LNCaP clone FGC (cell line): ENCODE measurements around the gene GPS2.

Source experiments
- DNase-seq: peaks from one replicate; pipeline ENCODE4 v3.0.0-alpha.2; 2011; ENCODE audit warnings: low read depth
- H3K4me3 ChIP-seq: 2 replicates; pipeline ENCODE4 v1.5.1; 2011; ENCODE audit warnings: mild to moderate bottlenecking, low read depth, low read length, control low read depth
- TF ChIP-seq, protein P1 (sequence below): IDR thresholded peaks from 2 replicates; pipeline ENCODE4 v1.5.1; 2012; ENCODE audit warnings: mild to moderate bottlenecking; ENCODE audit not compliant: control insufficient read depth, insufficient read depth; ENCODE audit errors: extremely low read depth

Gene GPS2

GRCh38 chr17:7355573-7355972, 40.4 kb upstream of the GPS2 start:
- no peak for DNase-seq
- TF ChIP-seq, protein P1, sequence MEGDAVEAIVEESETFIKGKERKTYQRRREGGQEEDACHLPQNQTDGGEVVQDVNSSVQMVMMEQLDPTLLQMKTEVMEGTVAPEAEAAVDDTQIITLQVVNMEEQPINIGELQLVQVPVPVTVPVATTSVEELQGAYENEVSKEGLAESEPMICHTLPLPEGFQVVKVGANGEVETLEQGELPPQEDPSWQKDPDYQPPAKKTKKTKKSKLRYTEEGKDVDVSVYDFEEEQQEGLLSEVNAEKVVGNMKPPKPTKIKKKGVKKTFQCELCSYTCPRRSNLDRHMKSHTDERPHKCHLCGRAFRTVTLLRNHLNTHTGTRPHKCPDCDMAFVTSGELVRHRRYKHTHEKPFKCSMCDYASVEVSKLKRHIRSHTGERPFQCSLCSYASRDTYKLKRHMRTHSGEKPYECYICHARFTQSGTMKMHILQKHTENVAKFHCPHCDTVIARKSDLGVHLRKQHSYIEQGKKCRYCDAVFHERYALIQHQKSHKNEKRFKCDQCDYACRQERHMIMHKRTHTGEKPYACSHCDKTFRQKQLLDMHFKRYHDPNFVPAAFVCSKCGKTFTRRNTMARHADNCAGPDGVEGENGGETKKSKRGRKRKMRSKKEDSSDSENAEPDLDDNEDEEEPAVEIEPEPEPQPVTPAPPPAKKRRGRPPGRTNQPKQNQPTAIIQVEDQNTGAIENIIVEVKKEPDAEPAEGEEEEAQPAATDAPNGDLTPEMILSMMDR = no peak
- H3K4me3 ChIP-seq = no peak overlapping the region

- DNase-seq = no peak
- H3K4me3 ChIP-seq = no peak within 1 kb of the TSS
- TF ChIP-seq, protein P1 = no peak
These were observed 39.9 kb upstream of the GPS2 start, which contains the start of gene TMEM95 for GRCh38 chr17:7355053-7355452. TMEM95 (plus strand) TSS chr17:7355156; CDS start chr17:7355205, 49 bp downstream.

- TF ChIP-seq, protein P1 = no peak
These were observed 39.2 kb upstream of the GPS2 start for GRCh38 chr17:7354262-7354843.

DNA sequence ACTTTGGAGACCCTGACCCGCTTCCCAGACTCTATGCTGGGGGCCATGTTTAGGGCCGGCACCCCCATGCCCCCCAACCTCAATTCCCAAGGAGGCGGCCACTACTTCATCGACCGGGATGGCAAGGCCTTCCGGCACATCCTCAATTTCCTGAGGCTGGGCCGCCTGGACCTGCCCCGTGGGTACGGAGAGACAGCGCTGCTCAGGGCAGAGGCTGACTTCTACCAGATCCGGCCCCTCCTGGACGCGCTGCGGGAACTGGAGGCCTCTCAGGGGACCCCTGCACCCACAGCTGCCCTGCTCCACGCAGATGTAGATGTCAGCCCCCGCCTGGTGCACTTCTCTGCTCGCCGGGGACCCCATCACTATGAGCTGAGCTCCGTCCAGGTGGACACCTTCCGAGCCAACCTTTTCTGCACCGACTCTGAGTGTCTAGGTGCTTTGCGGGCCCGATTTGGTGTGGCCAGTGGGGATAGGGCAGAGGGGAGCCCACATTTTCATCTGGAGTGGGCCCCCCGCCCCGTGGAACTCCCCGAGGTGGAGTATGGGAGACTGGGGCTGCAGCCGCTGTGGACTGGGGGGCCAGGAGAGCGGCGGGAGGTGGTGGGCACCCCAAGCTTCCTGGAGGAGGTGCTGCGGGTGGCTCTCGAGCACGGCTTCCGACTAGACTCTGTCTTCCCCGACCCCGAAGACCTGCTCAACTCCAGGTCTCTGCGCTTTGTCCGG, 37.9 kb upstream of the GPS2 start:
- TF ChIP-seq, protein P1 = no peak
- peak overlapping the region; percentile 65 for H3K4me3 ChIP-seq
- DNase-seq = no peak

More at GRCh38 chr17:7354262-7354843, 39.2 kb upstream of the GPS2 start:
- no peak for DNase-seq
- no peak overlapping the region for H3K4me3 ChIP-seq

- H3K4me3 ChIP-seq = peak overlapping the region; percentile 65
- TF ChIP-seq, protein P1 = no peak
- DNase-seq = no peak
These were observed 37.3 kb upstream of the GPS2 start for GRCh38 chr17:7352503-7352889.

DNA sequence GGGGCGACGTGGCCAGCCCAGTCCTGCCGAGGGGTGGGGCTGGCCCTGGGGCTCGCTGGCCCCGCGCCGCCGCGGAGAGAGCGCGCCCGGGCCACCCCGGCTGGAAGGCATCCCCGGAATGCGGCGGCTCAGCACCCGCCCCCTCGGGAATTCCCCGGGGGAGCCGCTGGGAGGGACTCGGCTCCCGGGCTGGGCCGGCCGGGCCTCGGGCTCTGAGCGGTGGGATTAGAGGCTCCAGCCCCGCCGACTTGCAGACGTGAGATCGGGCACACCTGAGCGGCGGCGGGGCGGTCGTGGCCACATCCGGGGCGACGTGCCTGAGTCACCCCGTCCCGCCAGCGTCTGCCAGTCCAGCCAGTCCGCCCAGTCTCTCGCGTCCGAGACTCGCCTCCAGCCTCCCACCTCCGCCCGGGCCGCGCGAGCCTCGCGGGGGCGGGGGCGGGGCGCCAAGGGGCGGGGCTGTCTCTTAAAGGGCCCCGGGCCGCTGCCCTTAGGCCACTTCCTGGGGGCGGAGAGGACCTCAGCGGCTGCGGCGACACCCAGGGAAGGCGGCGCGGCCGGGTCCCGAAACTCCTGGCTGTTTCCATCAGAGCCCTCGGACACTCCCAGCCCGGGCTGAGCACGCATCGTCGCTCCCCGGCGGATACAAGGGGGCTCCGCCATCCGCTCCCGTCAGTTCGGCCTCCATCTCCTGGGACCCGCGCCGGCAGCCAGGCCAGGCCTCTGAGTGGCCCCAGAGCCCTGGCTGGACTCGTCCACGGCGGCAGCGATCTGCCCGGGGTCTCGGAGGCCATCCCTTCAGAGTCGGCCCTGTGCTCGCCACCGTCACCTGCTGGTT, 36.7 kb upstream of the GPS2 start, which contains the start of gene KCTD11:
TSS of gene KCTD11 (plus strand) at position 498 of the 838 bp plus-strand sequence.
- H3K4me3 ChIP-seq = peak within 1 kb of the TSS; percentile 65
- peak; percentile 46 for DNase-seq
- TF ChIP-seq, protein P1 = peak; percentile 38
